ENCODE measurements around the gene ROGDI. TPM values are rescaled to one million over a fixed set of nuclear protein-coding genes. Genes with fewer than 3 reads are reported as not detected.

ROGDI gene
- total RNA-seq, 2 experiments from 2014 or later: 6.3 to 7.6 TPM

- Histone ChIP-seq H3K79me2 (ENCODE audit: insufficient read depth, low read depth, low read length) (peaks cover 12% of the 10 kb centered on the region; the same call in 1 of the 2 replicates), H3K4me2 (ENCODE audit: low read length) (no peak overlapping the region), H3K27ac (ENCODE audit: low read depth, low read length, poor library complexity, severe bottlenecking) (no peak overlapping the region), H3K9me2 (ENCODE audit: insufficient read depth, low read length) (no peaks in the 10 kb centered on the region), H3K36me3 (ENCODE audit: insufficient read depth, low read length) (peaks cover 55% of the 10 kb centered on the region), H4K20me1 (ENCODE audit: insufficient read depth, low read length) (no peaks in the 10 kb centered on the region), H3K9me3 (ENCODE audit: low read length) (no peaks in the 10 kb centered on the region), H3K4me1 (ENCODE audit: insufficient read depth, low read length, poor library complexity, severe bottlenecking) (peaks cover 26% of the 10 kb centered on the region), H3K4me3 (ENCODE audit: low read depth, low read length, poor library complexity, severe bottlenecking) (no peak overlapping the region), H2AFZ (ENCODE audit: low read length) (no peak overlapping the region)
- TF ChIP-seq EZH2phosphoT487 (IDR thresholded peaks at IDR 0.05; ENCODE audit: borderline replicate concordance, low read depth, low read length) (no peak), CTCF (conservative IDR thresholded peaks at IDR 0.05; ENCODE audit: low read length) (no peak)
- BruUV-seq (replicated peaks): no TSS peak
- DNase-seq (ENCODE audit: low spot score): no peak
- CTCF ChIA-PET (ENCODE audit: unreplicated experiment): no interaction called here
- POLR2A ChIA-PET: no interaction called here
- intact Hi-C loops (cut with micrococcal nuclease; ENCODE audit: unreplicated experiment): loop anchor here (10.0 kb wide), 1 partner anchor 149 kb away; the partner anchor contains the start of gene UBALD1
Measured at GRCh38 chr16:4763791-4764190, 38.6 kb downstream of the ROGDI start.

- H3K79me2 ChIP-seq (ENCODE audit: insufficient read depth, low read depth, low read length): peaks cover 12% of the 10 kb centered on the region; the same call in 1 of the 2 replicates
- H3K9me2 ChIP-seq (ENCODE audit: insufficient read depth, low read length): no peaks in the 10 kb centered on the region
- H2AFZ ChIP-seq (ENCODE audit: low read length): no peak overlapping the region
- peaks cover 16% of the 10 kb centered on the region for H3K4me1 ChIP-seq (ENCODE audit: insufficient read depth, low read length, poor library complexity, severe bottlenecking)
- H3K9me3 ChIP-seq (ENCODE audit: low read length): no peaks in the 10 kb centered on the region
- no peaks in the 10 kb centered on the region for H4K20me1 ChIP-seq (ENCODE audit: insufficient read depth, low read length)
- no peak for TF ChIP-seq CTCF (conservative IDR thresholded peaks at IDR 0.05; ENCODE audit: low read length)
- BruUV-seq (replicated peaks): no TSS peak
- H3K36me3 ChIP-seq (ENCODE audit: insufficient read depth, low read length): peaks cover 66% of the 10 kb centered on the region
- no peak overlapping the region for H3K4me2 ChIP-seq (ENCODE audit: low read length)
- ChIA-PET CTCF (ENCODE audit: unreplicated experiment) (no interaction called here), POLR2A (no interaction called here)
- no peak for DNase-seq (ENCODE audit: low spot score)
- intact Hi-C loops (cut with micrococcal nuclease; ENCODE audit: unreplicated experiment): loop anchor here (10.0 kb wide), 1 partner anchor 147 kb away; the partner anchor contains the start of gene UBALD1
- H3K4me3 ChIP-seq (ENCODE audit: low read depth, low read length, poor library complexity, severe bottlenecking): no peak overlapping the region
- no peak overlapping the region for H3K27ac ChIP-seq (ENCODE audit: low read depth, low read length, poor library complexity, severe bottlenecking)
Measured at GRCh38 chr16:4762205-4762604, 40.2 kb downstream of the ROGDI start.

GRCh38 chr16:4760221-4760910 lies 42.1 kb downstream of the ROGDI start:
- H4K20me1 ChIP-seq (ENCODE audit: insufficient read depth, low read length): no peaks in the 10 kb centered on the region
- TF ChIP-seq CTCF (conservative IDR thresholded peaks at IDR 0.05; ENCODE audit: low read length) (no peak), EZH2phosphoT487 (IDR thresholded peaks at IDR 0.05; ENCODE audit: borderline replicate concordance, low read depth, low read length) (no peak)
- ChIA-PET CTCF (ENCODE audit: unreplicated experiment) (no interaction called here), POLR2A (interaction anchor here (1.1 kb wide), 1 partner anchor 8 kb away, joined by 3 read pairs; no protein-coding TSS in a partner anchor)
- H3K4me3 ChIP-seq (ENCODE audit: low read depth, low read length, poor library complexity, severe bottlenecking): no peak overlapping the region
- no peaks in the 10 kb centered on the region for H3K79me2 ChIP-seq (ENCODE audit: insufficient read depth, low read depth, low read length)
- no peak overlapping the region for H2AFZ ChIP-seq (ENCODE audit: low read length)
- no peaks in the 10 kb centered on the region for H3K9me3 ChIP-seq (ENCODE audit: low read length)
- no peak overlapping the region for H3K4me2 ChIP-seq (ENCODE audit: low read length)
- no TSS peak for BruUV-seq (replicated peaks)
- no peak for DNase-seq (ENCODE audit: low spot score)
- H3K4me1 ChIP-seq (ENCODE audit: insufficient read depth, low read length, poor library complexity, severe bottlenecking): peaks cover 6% of the 10 kb centered on the region
- peaks cover 81% of the 10 kb centered on the region for H3K36me3 ChIP-seq (ENCODE audit: insufficient read depth, low read length)
- H3K9me2 ChIP-seq (ENCODE audit: insufficient read depth, low read length): no peaks in the 10 kb centered on the region
- no peak overlapping the region for H3K27ac ChIP-seq (ENCODE audit: low read depth, low read length, poor library complexity, severe bottlenecking)
- intact Hi-C loops (cut with micrococcal nuclease; ENCODE audit: unreplicated experiment): loop anchor here (10.0 kb wide), 1 partner anchor 146 kb away; the partner anchor contains the start of gene UBALD1

Measured in OCI-LY7 (cell line).